Esophagus muscularis mucosa (tissue), 4 donors: ENCODE measurements around the gene HOXA7.

Experiments
- EP300 ChIP-seq: sonication (generic); formaldehyde crosslinking; IDR thresholded peaks from one replicate; pipeline ENCODE4 v1.6.1; 2017; ENCODE audit warnings: antibody characterized with exemption
- POLR2A ChIP-seq: fragments of 450-650 bp; IDR thresholded peaks from one replicate; pipeline ENCODE4 v1.6.1; 2017; ENCODE audit warnings: antibody characterized with exemption, moderate library complexity, mild to moderate bottlenecking, low read depth
- POLR2AphosphoS5 ChIP-seq, 2 donors: sonication (generic); formaldehyde crosslinking; IDR thresholded peaks; one replicate each; pipeline ENCODE4 v1.6.1; 2017; ENCODE audit warnings: antibody characterized with exemption in 2 of 2
- TF ChIP-seq, protein P1 (sequence below), 3 experiments: fragments of 200-600 bp in 2 of 3; fragments of 450-650 bp in 1 of 3; sonication (generic) in 2 of 3; IDR thresholded peaks; one replicate each; pipeline ENCODE4 v1.5.1; 2017 to 2019; ENCODE audit warnings: antibody characterized with exemption in 3 of 3, mild to moderate bottlenecking in 2 of 3, moderate library complexity in 1 of 3

DNA sequence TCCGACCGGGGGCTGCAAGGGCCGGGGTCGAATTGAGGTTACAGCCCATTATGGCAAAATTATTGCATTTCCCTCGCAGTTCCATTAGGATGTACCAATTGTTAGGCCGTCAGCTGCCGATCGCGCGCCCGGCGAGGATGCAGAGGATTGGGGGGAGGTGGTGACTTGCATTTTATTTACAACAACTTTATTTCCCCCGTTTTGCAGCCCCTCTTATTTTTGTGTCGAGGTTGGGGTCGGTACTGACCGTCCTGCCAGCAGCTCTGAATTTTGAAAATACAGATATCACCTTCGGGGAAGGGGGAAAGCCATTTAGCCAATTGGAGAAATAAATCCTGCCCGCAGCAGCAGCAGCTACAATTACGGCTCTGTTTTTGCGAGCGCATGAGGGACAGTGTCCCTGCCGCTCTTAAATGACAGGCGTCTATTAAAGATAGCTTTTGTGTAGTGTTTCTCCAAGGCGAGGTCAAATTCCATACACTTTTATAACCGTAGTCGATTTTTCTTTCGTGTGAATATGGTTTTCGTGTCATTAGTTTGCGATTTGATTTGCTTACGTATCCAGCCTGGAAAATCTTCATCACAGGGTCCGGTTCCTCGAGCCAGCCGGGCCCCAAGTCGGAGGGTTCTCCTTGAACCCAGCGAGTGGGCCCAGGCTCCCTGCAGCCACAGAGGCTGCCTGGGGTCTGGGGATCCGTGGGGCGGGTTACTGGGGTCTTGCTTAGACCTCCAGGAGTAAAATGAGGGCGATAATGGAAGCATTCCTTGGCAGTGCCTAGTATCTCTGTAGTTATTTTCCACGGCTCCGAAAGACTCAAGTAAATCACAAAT is 12.3 kb downstream of the HOXA7 start:
- TF ChIP-seq, protein P1, sequence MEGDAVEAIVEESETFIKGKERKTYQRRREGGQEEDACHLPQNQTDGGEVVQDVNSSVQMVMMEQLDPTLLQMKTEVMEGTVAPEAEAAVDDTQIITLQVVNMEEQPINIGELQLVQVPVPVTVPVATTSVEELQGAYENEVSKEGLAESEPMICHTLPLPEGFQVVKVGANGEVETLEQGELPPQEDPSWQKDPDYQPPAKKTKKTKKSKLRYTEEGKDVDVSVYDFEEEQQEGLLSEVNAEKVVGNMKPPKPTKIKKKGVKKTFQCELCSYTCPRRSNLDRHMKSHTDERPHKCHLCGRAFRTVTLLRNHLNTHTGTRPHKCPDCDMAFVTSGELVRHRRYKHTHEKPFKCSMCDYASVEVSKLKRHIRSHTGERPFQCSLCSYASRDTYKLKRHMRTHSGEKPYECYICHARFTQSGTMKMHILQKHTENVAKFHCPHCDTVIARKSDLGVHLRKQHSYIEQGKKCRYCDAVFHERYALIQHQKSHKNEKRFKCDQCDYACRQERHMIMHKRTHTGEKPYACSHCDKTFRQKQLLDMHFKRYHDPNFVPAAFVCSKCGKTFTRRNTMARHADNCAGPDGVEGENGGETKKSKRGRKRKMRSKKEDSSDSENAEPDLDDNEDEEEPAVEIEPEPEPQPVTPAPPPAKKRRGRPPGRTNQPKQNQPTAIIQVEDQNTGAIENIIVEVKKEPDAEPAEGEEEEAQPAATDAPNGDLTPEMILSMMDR (IDR thresholded peaks at IDR 0.05): no peak
- no peak for TF ChIP-seq POLR2A
- TF ChIP-seq POLR2AphosphoS5 (IDR thresholded peaks at IDR 0.05): no peak
- no peak for TF ChIP-seq EP300
